Smooth muscle cell (in vitro differentiated cells): ENCODE results near the gene RNF125. TPM values are rescaled to one million over a fixed set of nuclear protein-coding genes. Genes with fewer than 3 reads are reported as not detected.

Source experiments
- DNase-seq: peaks from one replicate; lab custom pipeline; 2025; ENCODE audit not compliant: unreplicated experiment; lab: John Stamatoyannopoulos, UW
- H2AFZ ChIP-seq: fragments of 200-600 bp; sonication (generic); 2 replicates; pipeline ENCODE4 v1.6.0; 2016; ENCODE audit warnings: antibody characterized with exemption, low read depth, mild to moderate bottlenecking
- H3F3A ChIP-seq: fragments of 200-600 bp; sonication (generic); 2 replicates; pipeline ENCODE4 v1.6.0; 2017; ENCODE audit warnings: antibody characterized with exemption, low read depth
- H3K27ac ChIP-seq: fragments of 200-600 bp; sonication (generic); 2 replicates; pipeline ENCODE4 v1.5.1; 2016; ENCODE audit warnings: low read depth, mild to moderate bottlenecking
- H3K27me3 ChIP-seq: fragments of 200-600 bp; sonication (generic); 2 replicates; pipeline ENCODE4 v1.6.1; 2016; ENCODE audit warnings: low read depth, mild to moderate bottlenecking
- H3K36me3 ChIP-seq: fragments of 200-600 bp; sonication (generic); 2 replicates; pipeline ENCODE4 v1.5.1; 2016; ENCODE audit warnings: low read depth
- H3K4me1 ChIP-seq: fragments of 200-600 bp; sonication (generic); 2 replicates; pipeline ENCODE4 v1.5.1; 2016; ENCODE audit warnings: low read depth
- H3K4me2 ChIP-seq: fragments of 200-600 bp; sonication (generic); 2 replicates; pipeline ENCODE4 v1.6.0; 2016; ENCODE audit warnings: mild to moderate bottlenecking
- H3K4me3 ChIP-seq: fragments of 200-600 bp; sonication (generic); 2 replicates; pipeline ENCODE4 v1.5.1; 2016; ENCODE audit warnings: mild to moderate bottlenecking
- H3K79me2 ChIP-seq: fragments of 200-600 bp; sonication (generic); 2 replicates; pipeline ENCODE4 v1.6.0; 2016; ENCODE audit warnings: low read depth, mild to moderate bottlenecking
- H3K9ac ChIP-seq: fragments of 200-600 bp; sonication (generic); 2 replicates; pipeline ENCODE4 v1.6.0; 2016; ENCODE audit warnings: low read depth
- H3K9me3 ChIP-seq: fragments of 200-600 bp; sonication (generic); replicated peaks from 2 replicates; pipeline ENCODE4 v1.5.1; 2016; ENCODE audit warnings: low read depth
- H4K20me1 ChIP-seq: fragments of 200-600 bp; sonication (generic); 2 replicates; pipeline ENCODE4 v1.6.0; 2016; ENCODE audit warnings: low read depth
- WGBS: methylation state at CpG from one replicate; pipeline ENCODE4 v1.1.7; 2016; ENCODE audit warnings: low lambda C conversion rate; 5-methylcytosine and 5-hydroxymethylcytosine counted together
- polyA plus RNA-seq: library from polyadenylated mRNA; unstranded; fragments of >200 nt; fragmentation: Nextera tagmentation; extraction: Ambion mirVana; gene quantifications from 2 replicates; pipeline ENCODE4 v1.2.1, GENCODE V29; 2016
- total RNA-seq: library from RNA; depleted of rRNA; stranded (reverse); fragments of >200 nt; gene quantifications from 2 replicates; pipeline ENCODE4 v1.2.3, GENCODE V29; 2014
- TF ChIP-seq, protein P1 (sequence below): fragments of 200-600 bp; sonication (generic); IDR thresholded peaks from 2 replicates; pipeline ENCODE4 v1.5.1; 2017; ENCODE audit warnings: borderline replicate concordance, mild to moderate bottlenecking, antibody characterized with exemption; ENCODE audit not compliant: insufficient read depth, poor library complexity, severe bottlenecking

Gene RNF125
- total and polyA plus RNA-seq, 2 experiments from 2014 or later: 0.09 TPM; not detected in 1

DNA sequence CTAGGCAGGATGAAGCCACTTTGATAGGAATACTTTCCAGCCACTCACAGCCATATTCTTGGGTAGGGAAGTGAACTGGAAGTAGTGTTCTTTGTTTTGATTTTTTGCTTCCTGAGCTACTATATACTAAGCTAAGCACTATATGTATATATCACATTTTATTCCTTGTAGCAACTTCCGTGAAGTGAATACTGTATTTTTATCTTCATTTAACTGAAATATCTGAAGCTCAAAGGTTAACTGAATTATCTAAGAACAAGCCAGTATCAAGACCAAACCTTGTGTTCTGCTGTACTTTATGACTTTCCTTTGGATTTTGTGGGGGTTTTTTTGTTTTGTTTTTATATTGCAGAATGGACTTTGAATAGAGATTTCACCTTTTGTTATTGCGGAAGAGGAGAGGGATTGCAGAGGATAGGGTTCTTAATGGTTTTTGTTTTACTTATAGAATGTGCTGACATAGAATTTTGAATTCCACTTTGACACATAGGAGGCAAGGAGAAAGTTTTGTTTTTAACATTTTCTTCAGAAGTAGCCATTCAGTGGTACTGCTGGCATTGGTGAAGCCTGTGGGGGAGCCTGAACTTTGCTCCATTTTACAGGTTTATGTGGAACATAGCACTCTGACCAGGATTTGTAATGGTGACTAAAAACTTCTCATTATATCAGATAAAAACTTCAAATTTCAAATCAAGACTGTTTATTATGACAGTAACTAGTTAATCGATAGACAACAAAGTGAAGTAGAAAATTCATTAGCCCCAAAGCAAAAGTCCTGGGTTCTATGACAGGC lies 48.9 kb downstream of the RNF125 start:
- Histone ChIP-seq H3K36me3 (no peaks in the 10 kb centered on the region), H3K79me2 (no peaks in the 10 kb centered on the region), H3K9me3 (no peaks in the 10 kb centered on the region), H3K27ac (no peak overlapping the region), H3K4me1 (no peaks in the 10 kb centered on the region), H3K4me3 (no peak overlapping the region), H3F3A (no peaks in the 10 kb centered on the region), H3K27me3 (no peaks in the 10 kb centered on the region), H3K9ac (no peak overlapping the region), H4K20me1 (no peaks in the 10 kb centered on the region), H2AFZ (no peak overlapping the region), H3K4me2 (no peak overlapping the region)
- TF ChIP-seq, protein P1, sequence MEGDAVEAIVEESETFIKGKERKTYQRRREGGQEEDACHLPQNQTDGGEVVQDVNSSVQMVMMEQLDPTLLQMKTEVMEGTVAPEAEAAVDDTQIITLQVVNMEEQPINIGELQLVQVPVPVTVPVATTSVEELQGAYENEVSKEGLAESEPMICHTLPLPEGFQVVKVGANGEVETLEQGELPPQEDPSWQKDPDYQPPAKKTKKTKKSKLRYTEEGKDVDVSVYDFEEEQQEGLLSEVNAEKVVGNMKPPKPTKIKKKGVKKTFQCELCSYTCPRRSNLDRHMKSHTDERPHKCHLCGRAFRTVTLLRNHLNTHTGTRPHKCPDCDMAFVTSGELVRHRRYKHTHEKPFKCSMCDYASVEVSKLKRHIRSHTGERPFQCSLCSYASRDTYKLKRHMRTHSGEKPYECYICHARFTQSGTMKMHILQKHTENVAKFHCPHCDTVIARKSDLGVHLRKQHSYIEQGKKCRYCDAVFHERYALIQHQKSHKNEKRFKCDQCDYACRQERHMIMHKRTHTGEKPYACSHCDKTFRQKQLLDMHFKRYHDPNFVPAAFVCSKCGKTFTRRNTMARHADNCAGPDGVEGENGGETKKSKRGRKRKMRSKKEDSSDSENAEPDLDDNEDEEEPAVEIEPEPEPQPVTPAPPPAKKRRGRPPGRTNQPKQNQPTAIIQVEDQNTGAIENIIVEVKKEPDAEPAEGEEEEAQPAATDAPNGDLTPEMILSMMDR: no peak
- 92% methylated on average over 3 of the region's 3 CpGs for WGBS
- DNase-seq: no peak

DNA sequence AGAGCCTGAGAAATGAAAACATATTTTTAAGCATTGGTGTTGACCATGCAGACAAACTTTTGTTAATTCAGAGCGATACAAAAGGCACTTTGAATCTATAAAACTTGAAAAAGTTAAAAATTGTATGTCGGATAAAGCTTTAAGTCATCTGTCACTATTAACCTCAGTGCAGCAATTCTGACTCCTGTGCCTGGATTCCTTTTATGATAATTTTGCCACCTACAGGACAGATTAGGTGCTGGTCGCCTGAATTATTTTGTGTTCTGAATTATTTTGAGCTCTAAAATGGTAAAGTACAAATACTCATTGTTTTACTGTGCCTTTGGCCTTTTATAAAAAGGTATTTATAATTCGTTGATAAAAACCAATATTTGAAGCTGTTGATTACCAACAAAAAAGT lies 53.7 kb downstream of the RNF125 start:
- H4K20me1 ChIP-seq: no peaks in the 10 kb centered on the region
- no peaks in the 10 kb centered on the region for H3K27me3 ChIP-seq
- WGBS: 84% methylated on average over 4 of the region's 4 CpGs
- no peak overlapping the region for H3K9ac ChIP-seq
- no peaks in the 10 kb centered on the region for H3F3A ChIP-seq
- no peak overlapping the region for H3K4me2 ChIP-seq
- H3K27ac ChIP-seq: no peak overlapping the region
- no peak overlapping the region for H3K4me3 ChIP-seq
- H3K36me3 ChIP-seq: no peaks in the 10 kb centered on the region
- no peaks in the 10 kb centered on the region for H3K9me3 ChIP-seq
- H3K4me1 ChIP-seq: no peaks in the 10 kb centered on the region
- no peak overlapping the region for H2AFZ ChIP-seq
- TF ChIP-seq, protein P1: peak; percentile 22
- H3K79me2 ChIP-seq: no peaks in the 10 kb centered on the region
- DNase-seq: no peak

DNA sequence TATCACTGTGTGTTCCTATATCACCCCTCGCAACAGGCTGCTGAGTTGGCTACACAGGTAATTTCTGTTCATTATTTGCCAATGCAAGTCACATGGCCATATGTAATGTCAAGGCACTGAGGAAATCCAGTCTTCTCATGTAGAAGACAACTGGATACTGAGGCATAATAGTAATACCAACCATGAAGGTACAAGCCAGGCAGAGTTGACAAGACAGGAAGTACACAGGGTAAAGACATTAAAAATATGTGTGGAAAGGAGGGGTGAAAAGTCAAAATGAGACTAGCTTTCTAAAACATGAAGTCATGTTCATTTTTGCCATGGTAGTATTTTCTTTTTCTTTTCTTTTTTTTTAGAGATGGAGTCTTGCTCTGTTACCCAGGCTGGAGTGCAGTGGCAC lies 55.6 kb downstream of the RNF125 start:
- Histone ChIP-seq H3K4me3 (no peak overlapping the region), H3K79me2 (no peaks in the 10 kb centered on the region), H4K20me1 (no peaks in the 10 kb centered on the region), H3F3A (no peaks in the 10 kb centered on the region), H3K9me3 (no peaks in the 10 kb centered on the region), H3K4me1 (no peaks in the 10 kb centered on the region), H3K36me3 (no peaks in the 10 kb centered on the region), H3K9ac (no peak overlapping the region), H3K27me3 (no peaks in the 10 kb centered on the region), H3K27ac (no peak overlapping the region), H2AFZ (no peak overlapping the region), H3K4me2 (no peak overlapping the region)
- WGBS: 100% methylated on average over 1 of the region's 1 CpG
- DNase-seq: no peak
- TF ChIP-seq, protein P1: no peak

DNA sequence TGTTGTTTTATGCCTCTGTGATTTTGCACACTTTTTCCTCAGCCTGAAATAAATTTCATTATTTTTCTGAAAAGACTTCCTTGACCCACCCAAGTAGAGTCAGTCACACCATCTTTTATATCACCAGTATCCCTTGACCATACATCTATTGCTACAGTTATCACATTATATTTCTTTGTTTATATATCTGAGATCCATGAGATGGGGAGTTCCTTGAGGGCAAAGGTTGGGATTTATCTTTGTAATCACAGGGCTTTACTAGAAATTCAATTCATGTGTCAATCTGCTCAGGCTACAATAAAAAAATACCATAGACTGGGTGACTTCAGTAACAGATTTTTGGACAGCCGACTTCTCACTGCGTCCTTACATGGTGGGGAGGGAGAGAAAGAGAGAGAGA lies 60.2 kb downstream of the RNF125 start:
- DNase-seq: no peak
- H3K4me2 ChIP-seq: no peak overlapping the region
- no peaks in the 10 kb centered on the region for H3K27me3 ChIP-seq
- H3K9ac ChIP-seq: no peak overlapping the region
- no peaks in the 10 kb centered on the region for H3F3A ChIP-seq
- WGBS: 100% methylated on average over 2 of the region's 2 CpGs
- no peaks in the 10 kb centered on the region for H3K4me1 ChIP-seq
- no peak overlapping the region for H3K4me3 ChIP-seq
- no peak overlapping the region for H2AFZ ChIP-seq
- no peaks in the 10 kb centered on the region for H3K79me2 ChIP-seq
- H3K36me3 ChIP-seq: no peaks in the 10 kb centered on the region
- no peaks in the 10 kb centered on the region for H3K9me3 ChIP-seq
- TF ChIP-seq, protein P1: no peak
- H3K27ac ChIP-seq: no peak overlapping the region
- no peaks in the 10 kb centered on the region for H4K20me1 ChIP-seq
